ENCODE measurements around the gene SPSB2. TPM values are rescaled to one million over a fixed set of nuclear protein-coding genes. Genes with fewer than 3 reads are reported as not detected.

The SPSB2 gene
- total RNA-seq, 2 donors from 2014 or later: 9.2 to 19.1 TPM

DNA sequence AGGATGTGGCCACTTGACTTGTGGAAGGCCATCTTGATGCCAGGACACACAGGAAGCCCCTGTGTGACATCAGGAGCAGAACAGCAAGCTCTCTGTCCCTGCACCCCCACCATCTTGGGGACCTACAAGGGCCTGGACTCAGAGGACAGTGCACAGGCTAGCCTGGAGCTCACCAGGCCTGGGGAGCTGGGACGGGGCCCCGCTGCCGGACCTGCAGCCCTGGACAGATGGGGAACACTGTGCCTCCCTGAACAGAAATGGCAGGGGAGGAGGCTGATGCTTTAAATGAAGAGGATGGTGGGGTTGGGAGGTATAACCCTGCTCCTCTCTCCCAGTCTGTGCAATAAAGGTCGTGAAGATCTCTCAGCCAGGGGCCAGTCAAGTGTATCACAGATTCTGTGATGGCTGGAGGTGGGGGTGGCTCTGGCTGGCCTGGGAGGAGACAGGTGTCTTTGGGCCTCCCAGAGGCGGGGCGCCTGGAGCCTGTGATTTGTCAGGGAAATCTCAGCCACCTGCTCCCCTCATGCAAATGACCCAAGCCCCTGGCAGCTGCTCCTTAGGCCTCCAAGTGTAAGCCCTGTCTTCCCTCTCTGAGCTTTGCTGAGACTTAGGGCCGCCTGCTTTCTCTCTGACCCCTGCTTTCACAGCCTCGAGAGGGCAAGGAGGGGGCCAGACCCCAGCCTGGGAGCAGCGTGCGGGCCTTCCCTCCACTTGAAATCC is 33.5 kb downstream of the SPSB2 start:
- DNase-seq (ENCODE audit: low spot score): no peak
- ATAC-seq (ENCODE audit: insufficient number of reproducible peaks, low FRiP score, low read depth): no peak
- Histone ChIP-seq H3K27ac (no peak overlapping the region), H3K36me3 (peaks cover 32% of the 10 kb centered on the region), H3K9me3 (no peaks in the 10 kb centered on the region), H3K27me3 (replicated peaks; ENCODE audit: insufficient read depth) (no peaks in the 10 kb centered on the region), H3K4me3 (no peak overlapping the region), H3K4me1 (ENCODE audit: control insufficient read depth in 1 of 2, low read depth in 2 of 2) (no peaks in the 10 kb centered on the region)
- TF ChIP-seq, protein P1, sequence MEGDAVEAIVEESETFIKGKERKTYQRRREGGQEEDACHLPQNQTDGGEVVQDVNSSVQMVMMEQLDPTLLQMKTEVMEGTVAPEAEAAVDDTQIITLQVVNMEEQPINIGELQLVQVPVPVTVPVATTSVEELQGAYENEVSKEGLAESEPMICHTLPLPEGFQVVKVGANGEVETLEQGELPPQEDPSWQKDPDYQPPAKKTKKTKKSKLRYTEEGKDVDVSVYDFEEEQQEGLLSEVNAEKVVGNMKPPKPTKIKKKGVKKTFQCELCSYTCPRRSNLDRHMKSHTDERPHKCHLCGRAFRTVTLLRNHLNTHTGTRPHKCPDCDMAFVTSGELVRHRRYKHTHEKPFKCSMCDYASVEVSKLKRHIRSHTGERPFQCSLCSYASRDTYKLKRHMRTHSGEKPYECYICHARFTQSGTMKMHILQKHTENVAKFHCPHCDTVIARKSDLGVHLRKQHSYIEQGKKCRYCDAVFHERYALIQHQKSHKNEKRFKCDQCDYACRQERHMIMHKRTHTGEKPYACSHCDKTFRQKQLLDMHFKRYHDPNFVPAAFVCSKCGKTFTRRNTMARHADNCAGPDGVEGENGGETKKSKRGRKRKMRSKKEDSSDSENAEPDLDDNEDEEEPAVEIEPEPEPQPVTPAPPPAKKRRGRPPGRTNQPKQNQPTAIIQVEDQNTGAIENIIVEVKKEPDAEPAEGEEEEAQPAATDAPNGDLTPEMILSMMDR (IDR thresholded peaks at IDR 0.05): no peak

DNA sequence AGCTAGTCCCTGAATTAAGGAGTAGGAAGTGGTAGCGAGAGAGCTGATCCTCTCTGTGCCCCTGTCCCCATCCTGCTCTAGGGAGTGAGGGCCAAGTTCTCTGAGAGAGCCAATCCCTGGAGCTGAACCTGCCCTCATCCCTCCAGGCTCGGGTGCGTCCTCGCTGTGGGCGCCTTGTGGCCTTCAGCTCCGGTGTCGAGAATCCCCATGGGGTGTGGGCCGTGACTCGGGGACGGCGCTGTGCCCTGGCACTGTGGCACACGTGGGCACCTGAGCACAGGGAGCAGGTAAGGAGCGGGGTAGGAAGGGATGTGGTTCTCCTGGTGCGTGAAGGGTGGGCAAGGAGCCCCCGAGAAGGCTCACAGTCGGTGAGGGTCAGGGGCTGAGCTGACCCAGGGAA is 34.2 kb downstream of the SPSB2 start:
- no peak for DNase-seq (ENCODE audit: low spot score)

GRCh38 chr12:6837370-6838060 is 35.6 kb downstream of the SPSB2 start:
- Histone ChIP-seq H3K9me3 (no peaks in the 10 kb centered on the region), H3K4me1 (ENCODE audit: control insufficient read depth in 1 of 2, low read depth in 2 of 2) (peaks cover 0 to 7% of the 10 kb centered on the region in 2 donors), H3K36me3 (peaks cover 38% of the 10 kb centered on the region), H3K27ac (no peak overlapping the region), H3K4me3 (no peak overlapping the region), H3K27me3 (replicated peaks; ENCODE audit: insufficient read depth) (no peaks in the 10 kb centered on the region)
- TF ChIP-seq, protein P1 (IDR thresholded peaks at IDR 0.05): no peak
- ATAC-seq (ENCODE audit: insufficient number of reproducible peaks, low FRiP score, low read depth): no peak
- DNase-seq (ENCODE audit: low spot score): no peak

More for the DNA sequence above, 34.2 kb downstream of the SPSB2 start:
- Histone ChIP-seq H3K4me1 (ENCODE audit: control insufficient read depth in 1 of 2, low read depth in 2 of 2) (no peaks in the 10 kb centered on the region), H3K4me3 (no peak overlapping the region), H3K27ac (no peak overlapping the region), H3K36me3 (peaks cover 35% of the 10 kb centered on the region), H3K27me3 (replicated peaks; ENCODE audit: insufficient read depth) (no peaks in the 10 kb centered on the region), H3K9me3 (no peaks in the 10 kb centered on the region)
- no peak for ATAC-seq (ENCODE audit: insufficient number of reproducible peaks, low FRiP score, low read depth)
- TF ChIP-seq, protein P1 (IDR thresholded peaks at IDR 0.05): no peak

GRCh38 chr12:6836851-6837250 is 36.3 kb downstream of the SPSB2 start:
- H3K27me3 ChIP-seq (replicated peaks; ENCODE audit: insufficient read depth): no peaks in the 10 kb centered on the region

DNA sequence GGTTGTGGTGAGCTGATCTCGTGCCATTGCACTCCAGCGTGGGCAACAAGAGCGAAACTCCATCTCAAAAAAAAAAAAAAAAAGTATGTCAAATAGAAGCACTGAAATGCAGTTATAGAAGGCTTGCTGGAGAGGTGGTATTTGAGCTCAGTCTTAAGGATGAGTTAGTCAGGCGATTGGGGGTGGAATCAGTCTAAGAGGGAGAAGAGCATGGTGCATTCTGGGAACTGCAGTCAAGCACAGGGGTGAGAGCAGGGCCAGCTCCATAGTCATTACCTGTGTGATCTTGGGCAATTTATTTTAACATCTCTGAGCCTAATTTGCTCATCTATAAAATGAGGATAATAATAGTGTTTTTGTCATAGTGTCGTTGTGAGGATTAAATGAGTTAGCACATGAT is 38.2 kb downstream of the SPSB2 start:
- H3K36me3 ChIP-seq: peaks cover 47% of the 10 kb centered on the region
- H3K4me1 ChIP-seq (ENCODE audit: control insufficient read depth in 1 of 2, low read depth in 2 of 2): peaks cover 0 to 12% of the 10 kb centered on the region in 2 donors
- no peak overlapping the region for H3K27ac ChIP-seq
- no peak for DNase-seq (ENCODE audit: low spot score)
- no peaks in the 10 kb centered on the region for H3K27me3 ChIP-seq (replicated peaks; ENCODE audit: insufficient read depth)
- TF ChIP-seq, protein P1 (IDR thresholded peaks at IDR 0.05): no peak
- H3K9me3 ChIP-seq: no peaks in the 10 kb centered on the region
- H3K4me3 ChIP-seq: no peak overlapping the region
- ATAC-seq (ENCODE audit: insufficient number of reproducible peaks, low FRiP score, low read depth): no peak

More at GRCh38 chr12:6836851-6837250, 36.3 kb downstream of the SPSB2 start:
- TF ChIP-seq, protein P1 (IDR thresholded peaks at IDR 0.05): no peak
- ATAC-seq (ENCODE audit: insufficient number of reproducible peaks, low FRiP score, low read depth) (no peak), DNase-seq (ENCODE audit: low spot score) (no peak)
- H3K9me3 ChIP-seq: no peaks in the 10 kb centered on the region
- peaks cover 0 to 7% of the 10 kb centered on the region in 2 donors for H3K4me1 ChIP-seq (ENCODE audit: control insufficient read depth in 1 of 2, low read depth in 2 of 2)
- no peak overlapping the region for H3K27ac ChIP-seq
- H3K4me3 ChIP-seq: no peak overlapping the region
- H3K36me3 ChIP-seq: peaks cover 38% of the 10 kb centered on the region
